ENCODE data around the gene PCDHA8.
"Not testable (repeated sequence)": the region's sequence is repeated elsewhere in the genome, so short reads cannot be mapped to it uniquely, and the experiment has no call there.

Gene PCDHA8

GRCh38 chr5:140840978-140841962, at the start of gene PCDHA8:
Gene PCDHA8 (plus strand): TSS chr5:140841187. CDS start chr5:140841322, 135 bp downstream.
- DNase-seq (ENCODE audit: low read depth in 1 of 2, low spot score in 1 of 2), result no peak

- DNase-seq (ENCODE audit: low read depth in 1 of 2, low spot score in 1 of 2), result no peak
These were observed 46.3 kb upstream of the PCDHA8 start, which contains the start of gene PCDHA2 for GRCh38 chr5:140794595-140795258. Gene PCDHA2 (plus strand): TSS chr5:140794852.

- DNase-seq (ENCODE audit: low read depth in 1 of 2, low spot score in 1 of 2), result no peak
These were observed 45.7 kb upstream of the PCDHA8 start for GRCh38 chr5:140795259-140795641.

- not testable (repeated sequence) for DNase-seq (ENCODE audit: low read depth in 1 of 2, low spot score in 1 of 2)
These were observed 44.8 kb upstream of the PCDHA8 start for GRCh38 chr5:140796072-140796717.

- no peak for DNase-seq (ENCODE audit: low read depth in 1 of 2, low spot score in 1 of 2)
These were observed 44.3 kb upstream of the PCDHA8 start for GRCh38 chr5:140796718-140797095.

GRCh38 chr5:140800816-140801493, 40.0 kb upstream of the PCDHA8 start, which contains the start of gene PCDHA3:
Gene PCDHA3 (plus strand): TSS chr5:140801057.
- DNase-seq (ENCODE audit: low read depth in 1 of 2, low spot score in 1 of 2), result no peak

GRCh38 chr5:140801494-140801841, 39.5 kb upstream of the PCDHA8 start:
- no peak for DNase-seq (ENCODE audit: low read depth in 1 of 2, low spot score in 1 of 2)

- not testable (repeated sequence) for DNase-seq (ENCODE audit: low read depth in 1 of 2, low spot score in 1 of 2)
These were observed 38.6 kb upstream of the PCDHA8 start for GRCh38 chr5:140802381-140802780.

- DNase-seq (ENCODE audit: low read depth in 1 of 2, low spot score in 1 of 2), result no peak
These were observed 38.2 kb upstream of the PCDHA8 start for GRCh38 chr5:140802781-140803271.

GRCh38 chr5:140806834-140807775, 33.9 kb upstream of the PCDHA8 start, which contains the start of gene PCDHA4:
Gene PCDHA4 (plus strand): TSS chr5:140807068.
- no peak for DNase-seq (ENCODE audit: low read depth in 1 of 2, low spot score in 1 of 2)

- not testable (repeated sequence) for DNase-seq (ENCODE audit: low read depth in 1 of 2, low spot score in 1 of 2)
These were observed 32.6 kb upstream of the PCDHA8 start for GRCh38 chr5:140808241-140808888.

GRCh38 chr5:140808889-140809291, 32.1 kb upstream of the PCDHA8 start:
- DNase-seq (ENCODE audit: low read depth in 1 of 2, low spot score in 1 of 2), result no peak

GRCh38 chr5:140821375-140822280, 19.4 kb upstream of the PCDHA8 start, which contains the start of gene PCDHA5:
Gene PCDHA5 (plus strand): TSS chr5:140821613.
- DNase-seq (ENCODE audit: low read depth in 1 of 2, low spot score in 1 of 2), result no peak

- DNase-seq (ENCODE audit: low read depth in 1 of 2, low spot score in 1 of 2), result no peak
These were observed 18.7 kb upstream of the PCDHA8 start for GRCh38 chr5:140822281-140822629.

- not testable (repeated sequence) for DNase-seq (ENCODE audit: low read depth in 1 of 2, low spot score in 1 of 2)
These were observed 18.0 kb upstream of the PCDHA8 start for GRCh38 chr5:140822969-140823368.

- DNase-seq (ENCODE audit: low read depth in 1 of 2, low spot score in 1 of 2), result no peak
These were observed 17.5 kb upstream of the PCDHA8 start for GRCh38 chr5:140823475-140823874.

GRCh38 chr5:140827704-140828361, 13.2 kb upstream of the PCDHA8 start, which contains the start of gene PCDHA6:
Gene PCDHA6 (plus strand): TSS chr5:140827960. CDS start chr5:140828092, 132 bp downstream.
- no peak for DNase-seq (ENCODE audit: low read depth in 1 of 2, low spot score in 1 of 2)
